ENCODE data around the gene ARSB.

ARSB gene

DNA sequence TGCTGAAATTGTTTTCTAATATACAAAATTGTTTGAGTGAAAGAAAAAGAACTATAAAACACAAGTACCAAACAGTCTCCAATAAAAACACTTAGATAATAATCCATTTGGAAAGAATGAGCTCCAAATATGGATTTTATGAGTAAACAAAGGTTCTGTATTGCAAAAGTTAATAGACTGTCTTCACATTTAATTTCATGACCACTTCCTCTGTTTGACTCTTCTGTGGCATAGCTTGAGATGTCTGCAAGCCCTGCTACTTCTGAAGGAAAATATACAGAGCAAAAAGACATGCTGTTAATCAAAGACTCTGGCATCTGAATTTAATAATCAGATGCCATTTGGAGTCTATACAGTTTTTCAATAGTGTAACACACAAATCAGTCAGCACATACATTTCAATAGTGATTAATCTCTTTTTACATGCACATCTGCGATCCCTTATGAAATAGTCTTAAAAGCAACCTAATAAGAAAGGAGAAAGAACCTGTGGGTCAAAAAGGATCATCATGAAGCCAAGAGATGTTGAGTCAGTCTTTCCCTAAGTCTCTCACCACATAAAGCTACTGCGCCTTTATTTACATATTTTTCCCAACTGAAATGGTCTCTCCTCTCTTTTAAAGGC lies 171.1 kb downstream of the ARSB start:
- Histone ChIP-seq H3K9me3 (ENCODE audit: insufficient read depth, low read length) (no peaks in the 10 kb centered on the region), H3K36me3 (replicated peaks; ENCODE audit: low read depth, low read length) (no peaks in the 10 kb centered on the region), H3K4me2 (ENCODE audit: low read length) (no peak overlapping the region), H3K9ac (ENCODE audit: low read length) (no peak overlapping the region), H3K27me3 (ENCODE audit: low read depth, low read length) (no peaks in the 10 kb centered on the region), H4K20me1 (ENCODE audit: insufficient read depth, low read length) (no peaks in the 10 kb centered on the region), H3K27ac (ENCODE audit: low read length) (no peak overlapping the region), H3K79me2 (ENCODE audit: low read length) (no peaks in the 10 kb centered on the region), H3K4me3 (ENCODE audit: low read length) (no peak overlapping the region), H2AFZ (ENCODE audit: low read depth, low read length) (no peak overlapping the region), H3K4me1 (ENCODE audit: low read length) (no peaks in the 10 kb centered on the region)
- TF ChIP-seq, protein P1, sequence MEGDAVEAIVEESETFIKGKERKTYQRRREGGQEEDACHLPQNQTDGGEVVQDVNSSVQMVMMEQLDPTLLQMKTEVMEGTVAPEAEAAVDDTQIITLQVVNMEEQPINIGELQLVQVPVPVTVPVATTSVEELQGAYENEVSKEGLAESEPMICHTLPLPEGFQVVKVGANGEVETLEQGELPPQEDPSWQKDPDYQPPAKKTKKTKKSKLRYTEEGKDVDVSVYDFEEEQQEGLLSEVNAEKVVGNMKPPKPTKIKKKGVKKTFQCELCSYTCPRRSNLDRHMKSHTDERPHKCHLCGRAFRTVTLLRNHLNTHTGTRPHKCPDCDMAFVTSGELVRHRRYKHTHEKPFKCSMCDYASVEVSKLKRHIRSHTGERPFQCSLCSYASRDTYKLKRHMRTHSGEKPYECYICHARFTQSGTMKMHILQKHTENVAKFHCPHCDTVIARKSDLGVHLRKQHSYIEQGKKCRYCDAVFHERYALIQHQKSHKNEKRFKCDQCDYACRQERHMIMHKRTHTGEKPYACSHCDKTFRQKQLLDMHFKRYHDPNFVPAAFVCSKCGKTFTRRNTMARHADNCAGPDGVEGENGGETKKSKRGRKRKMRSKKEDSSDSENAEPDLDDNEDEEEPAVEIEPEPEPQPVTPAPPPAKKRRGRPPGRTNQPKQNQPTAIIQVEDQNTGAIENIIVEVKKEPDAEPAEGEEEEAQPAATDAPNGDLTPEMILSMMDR (IDR thresholded peaks at IDR 0.05; ENCODE audit: low read depth, low read length) = no peak
- TF ChIP-seq EZH2phosphoT487 (IDR thresholded peaks at IDR 0.05; ENCODE audit: low read depth) = no peak

DNA sequence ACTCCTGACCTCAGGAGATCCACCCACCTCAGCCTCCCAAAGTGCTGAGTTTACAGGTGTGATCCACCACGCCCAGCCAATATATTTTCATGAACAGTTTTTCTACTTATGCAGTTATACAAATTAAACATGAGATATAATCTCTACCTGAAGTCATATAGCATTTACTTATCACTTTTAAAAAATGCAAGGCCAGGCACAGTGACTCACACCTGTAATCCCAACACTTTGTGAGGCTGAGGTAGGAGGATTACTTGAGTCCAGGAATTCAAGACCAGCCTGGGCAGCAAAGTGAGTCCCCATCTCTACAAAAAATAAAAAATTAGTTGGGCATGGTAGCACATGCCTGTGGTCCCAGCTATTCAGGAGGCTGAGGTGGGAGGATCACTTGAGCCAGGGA lies 171.8 kb downstream of the ARSB start:
- TF ChIP-seq EZH2phosphoT487 (IDR thresholded peaks at IDR 0.05; ENCODE audit: low read depth) = no peak
- TF ChIP-seq, protein P1 (IDR thresholded peaks at IDR 0.05; ENCODE audit: low read depth, low read length) = no peak
- Histone ChIP-seq H3K4me2 (ENCODE audit: low read length) (no peak overlapping the region), H3K27ac (ENCODE audit: low read length) (no peak overlapping the region), H3K9ac (ENCODE audit: low read length) (no peak overlapping the region), H3K4me3 (ENCODE audit: low read length) (no peak overlapping the region), H3K27me3 (ENCODE audit: low read depth, low read length) (no peaks in the 10 kb centered on the region), H2AFZ (ENCODE audit: low read depth, low read length) (no peak overlapping the region), H3K9me3 (ENCODE audit: insufficient read depth, low read length) (no peaks in the 10 kb centered on the region), H3K4me1 (ENCODE audit: low read length) (no peaks in the 10 kb centered on the region), H3K79me2 (ENCODE audit: low read length) (no peaks in the 10 kb centered on the region), H4K20me1 (ENCODE audit: insufficient read depth, low read length) (no peaks in the 10 kb centered on the region), H3K36me3 (replicated peaks; ENCODE audit: low read depth, low read length) (no peaks in the 10 kb centered on the region)

DNA sequence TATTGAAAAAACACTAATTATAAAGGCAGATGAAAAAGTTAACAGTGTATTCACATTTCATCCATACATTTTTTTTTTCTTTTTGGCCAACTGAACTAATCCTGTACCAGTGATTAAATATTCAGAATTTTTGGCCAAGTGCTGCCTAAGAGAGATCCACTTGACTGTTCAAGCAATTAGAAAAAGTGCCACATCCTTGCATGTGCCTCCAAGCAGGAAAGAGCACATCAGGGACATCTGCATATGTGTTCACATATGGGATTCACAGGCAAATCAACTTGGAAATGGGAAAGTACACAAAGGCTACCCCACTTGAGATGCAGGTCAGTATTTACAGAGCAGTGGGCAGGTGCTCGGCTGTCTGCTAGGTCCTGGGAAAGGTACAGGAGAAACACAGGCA lies 173.2 kb downstream of the ARSB start:
- H3K79me2 ChIP-seq (ENCODE audit: low read length) = no peaks in the 10 kb centered on the region
- no peaks in the 10 kb centered on the region for H3K9me3 ChIP-seq (ENCODE audit: insufficient read depth, low read length)
- H3K4me3 ChIP-seq (ENCODE audit: low read length) = no peak overlapping the region
- no peaks in the 10 kb centered on the region for H3K4me1 ChIP-seq (ENCODE audit: low read length)
- no peak overlapping the region for H3K9ac ChIP-seq (ENCODE audit: low read length)
- no peak overlapping the region for H3K27ac ChIP-seq (ENCODE audit: low read length)
- no peak overlapping the region for H3K4me2 ChIP-seq (ENCODE audit: low read length)
- H3K27me3 ChIP-seq (ENCODE audit: low read depth, low read length) = no peaks in the 10 kb centered on the region
- no peak overlapping the region for H2AFZ ChIP-seq (ENCODE audit: low read depth, low read length)
- TF ChIP-seq, protein P1 (IDR thresholded peaks at IDR 0.05; ENCODE audit: low read depth, low read length) = no peak
- no peak for TF ChIP-seq EZH2phosphoT487 (IDR thresholded peaks at IDR 0.05; ENCODE audit: low read depth)
- H3K36me3 ChIP-seq (replicated peaks; ENCODE audit: low read depth, low read length) = no peaks in the 10 kb centered on the region
- H4K20me1 ChIP-seq (ENCODE audit: insufficient read depth, low read length) = no peaks in the 10 kb centered on the region

DNA sequence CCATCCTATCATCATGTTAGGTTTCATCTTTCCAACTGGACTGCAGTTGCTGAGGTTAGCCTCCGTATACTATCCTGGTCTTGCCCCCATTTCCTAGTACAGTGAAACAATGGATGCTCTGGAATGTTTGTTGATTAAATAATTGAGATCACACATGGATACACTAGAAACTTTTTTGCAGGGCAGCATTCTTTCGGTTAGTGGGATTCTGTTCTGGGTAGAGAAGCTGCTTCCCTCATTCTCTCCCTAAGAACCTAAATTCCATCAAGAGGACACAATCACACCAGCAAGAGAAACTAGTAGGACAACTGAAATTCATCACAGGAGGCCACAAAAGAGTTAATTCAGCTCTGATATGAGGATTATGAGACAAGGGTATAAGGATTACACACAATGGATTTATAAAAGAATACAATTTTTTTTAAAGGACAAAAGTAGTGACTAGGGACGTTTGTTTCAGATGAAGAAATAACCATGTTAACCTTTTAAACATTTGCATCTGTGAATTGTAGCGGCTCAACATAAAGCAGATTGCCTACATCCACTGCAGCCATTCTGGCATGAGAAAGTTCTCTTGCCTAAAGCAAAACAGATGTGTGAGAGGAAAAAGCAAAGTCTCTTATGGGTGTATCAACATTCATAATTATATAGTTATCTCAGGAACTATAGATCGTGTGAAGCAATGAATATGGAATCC lies 173.8 kb downstream of the ARSB start:
- Histone ChIP-seq H3K27ac (ENCODE audit: low read length) (no peak overlapping the region), H3K4me1 (ENCODE audit: low read length) (no peaks in the 10 kb centered on the region), H2AFZ (ENCODE audit: low read depth, low read length) (no peak overlapping the region)

More for the DNA sequence above, 173.8 kb downstream of the ARSB start:
- H3K9ac ChIP-seq (ENCODE audit: low read length) = no peak overlapping the region
- H4K20me1 ChIP-seq (ENCODE audit: insufficient read depth, low read length) = no peaks in the 10 kb centered on the region
- TF ChIP-seq EZH2phosphoT487 (IDR thresholded peaks at IDR 0.05; ENCODE audit: low read depth) = no peak
- H3K79me2 ChIP-seq (ENCODE audit: low read length) = no peaks in the 10 kb centered on the region
- no peak overlapping the region for H3K4me3 ChIP-seq (ENCODE audit: low read length)
- no peak overlapping the region for H3K4me2 ChIP-seq (ENCODE audit: low read length)
- H3K9me3 ChIP-seq (ENCODE audit: insufficient read depth, low read length) = no peaks in the 10 kb centered on the region
- H3K27me3 ChIP-seq (ENCODE audit: low read depth, low read length) = no peaks in the 10 kb centered on the region
- H3K36me3 ChIP-seq (replicated peaks; ENCODE audit: low read depth, low read length) = no peaks in the 10 kb centered on the region
